IPS DF 6.9 (cell line): ENCODE data around the gene VNN1.

ENCODE experiments used
- DNase-seq: peaks from one replicate; pipeline ENCODE4 v3.0.0-alpha.2; 2013; ENCODE audit warnings: low read depth, low spot score
- H3K27ac ChIP-seq: one replicate; pipeline ENCODE4 v1.5.1; 2013; ENCODE audit warnings: low read length, control low read depth
- H3K27me3 ChIP-seq: 2 replicates; pipeline ENCODE4 v1.6.1; 2013; ENCODE audit warnings: mild to moderate bottlenecking, low read length; ENCODE audit not compliant: control insufficient read depth, insufficient read depth
- H3K36me3 ChIP-seq: 2 replicates; pipeline ENCODE4 v1.6.1; 2013; ENCODE audit warnings: low read length; ENCODE audit not compliant: control insufficient read depth, insufficient read depth
- H3K4me1 ChIP-seq: 2 replicates; pipeline ENCODE4 v1.6.1; 2013; ENCODE audit warnings: low read length; ENCODE audit not compliant: control insufficient read depth, insufficient read depth
- H3K4me3 ChIP-seq: 2 replicates; pipeline ENCODE4 v1.5.1; 2013; ENCODE audit warnings: mild to moderate bottlenecking, low read length
- H3K9me3 ChIP-seq: 2 replicates; pipeline ENCODE4 v1.6.1; 2013; ENCODE audit warnings: low read length, inconsistent platforms; ENCODE audit not compliant: control insufficient read depth, insufficient read depth
- WGBS: extraction: QIAGEN DNeasy Blood & Tissue Kit; methylation state at CpG from one replicate; pipeline ENCODE4 v1.1.7; 2013; ENCODE audit warnings: mixed read lengths, missing lambda C conversion rate; ENCODE audit not compliant: insufficient read length, insufficient coverage; 5-methylcytosine and 5-hydroxymethylcytosine counted together

VNN1 gene

GRCh38 chr6:132746048-132746447 lies 32.2 kb upstream of the VNN1 start:
- Histone ChIP-seq H3K4me3 (no peak overlapping the region), H3K36me3 (no peaks in the 10 kb centered on the region), H3K27ac (no peak overlapping the region), H3K9me3 (no peaks in the 10 kb centered on the region), H3K27me3 (no peaks in the 10 kb centered on the region), H3K4me1 (no peaks in the 10 kb centered on the region)
- WGBS = no CpG with 5 or more reads among the region's 1 CpG
- DNase-seq = no peak

DNA sequence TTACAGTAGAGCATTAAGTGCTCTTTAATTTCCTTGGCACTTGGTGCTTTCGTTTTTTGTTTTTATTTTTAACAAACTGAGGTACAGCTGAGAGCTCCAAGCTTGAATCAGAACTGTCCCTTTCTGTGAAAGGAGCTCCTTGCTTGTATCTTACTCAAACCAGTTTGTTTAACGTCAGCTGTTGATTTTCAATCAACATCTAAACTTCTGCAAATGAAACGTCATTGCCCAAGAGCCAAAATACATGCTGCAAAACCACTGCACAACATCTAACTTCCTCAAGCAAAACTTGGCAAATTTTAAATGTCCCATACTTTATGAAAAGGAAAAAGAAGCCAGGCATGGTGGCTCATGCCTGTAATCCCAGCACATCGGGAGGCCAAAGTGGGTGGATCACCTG lies 28.6 kb upstream of the VNN1 start:
- no peaks in the 10 kb centered on the region for H3K4me1 ChIP-seq
- H3K4me3 ChIP-seq = no peak overlapping the region
- H3K27ac ChIP-seq = no peak overlapping the region
- H3K36me3 ChIP-seq = no peaks in the 10 kb centered on the region
- no peaks in the 10 kb centered on the region for H3K9me3 ChIP-seq
- WGBS = no CpG with 5 or more reads among the region's 4 CpGs
- DNase-seq = no peak
- no peaks in the 10 kb centered on the region for H3K27me3 ChIP-seq

- H3K4me3 ChIP-seq = no peak overlapping the region
- WGBS = no CpG with 5 or more reads among the region's 1 CpG
- no peaks in the 10 kb centered on the region for H3K27me3 ChIP-seq
- H3K27ac ChIP-seq = no peak overlapping the region
- no peaks in the 10 kb centered on the region for H3K9me3 ChIP-seq
- H3K36me3 ChIP-seq = no peaks in the 10 kb centered on the region
- DNase-seq = no peak
- no peaks in the 10 kb centered on the region for H3K4me1 ChIP-seq
Observed at GRCh38 chr6:132741281-132741680, 27.4 kb upstream of the VNN1 start.

GRCh38 chr6:132736239-132736638 lies 22.4 kb upstream of the VNN1 start:
- Histone ChIP-seq H3K4me3 (no peak overlapping the region), H3K9me3 (no peaks in the 10 kb centered on the region), H3K27me3 (no peaks in the 10 kb centered on the region), H3K36me3 (no peaks in the 10 kb centered on the region), H3K4me1 (no peaks in the 10 kb centered on the region), H3K27ac (no peak overlapping the region)
- no peak for DNase-seq
- no CpG with 5 or more reads among the region's 1 CpG for WGBS

- no peak overlapping the region for H3K27ac ChIP-seq
- H3K27me3 ChIP-seq = no peaks in the 10 kb centered on the region
- no peak overlapping the region for H3K4me3 ChIP-seq
- no CpG with 5 or more reads among the region's 3 CpGs for WGBS
- no peaks in the 10 kb centered on the region for H3K4me1 ChIP-seq
- no peak for DNase-seq
- no peaks in the 10 kb centered on the region for H3K36me3 ChIP-seq
- no peaks in the 10 kb centered on the region for H3K9me3 ChIP-seq
Observed at GRCh38 chr6:132734694-132735236, 20.9 kb upstream of the VNN1 start.

- H3K4me3 ChIP-seq = no peak overlapping the region
- H3K36me3 ChIP-seq = no peaks in the 10 kb centered on the region
- no peak for DNase-seq
- H3K27me3 ChIP-seq = no peaks in the 10 kb centered on the region
- H3K9me3 ChIP-seq = no peaks in the 10 kb centered on the region
- H3K27ac ChIP-seq = no peak overlapping the region
- no peaks in the 10 kb centered on the region for H3K4me1 ChIP-seq
- no CpG with 5 or more reads among the region's 1 CpG for WGBS
Observed at GRCh38 chr6:132733814-132734213, 20.0 kb upstream of the VNN1 start.

DNA sequence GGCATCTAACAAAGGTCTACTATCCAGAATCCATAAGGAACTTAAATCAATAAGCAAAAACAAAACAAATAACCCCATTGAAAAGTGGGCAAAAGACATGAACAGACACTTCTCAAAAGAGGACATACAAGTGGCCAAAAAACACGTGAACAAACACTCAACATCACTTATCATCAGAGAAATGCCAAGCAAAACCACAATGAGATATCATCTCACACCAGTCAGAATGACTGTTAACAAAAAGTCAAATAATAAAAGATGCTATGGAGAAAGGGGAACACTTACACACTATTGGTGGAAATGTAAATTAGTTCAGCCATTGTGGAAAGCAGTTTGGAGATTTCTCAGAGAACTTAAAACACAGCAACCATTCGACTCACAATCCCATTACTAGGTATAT lies 19.4 kb upstream of the VNN1 start:
- H3K27ac ChIP-seq = no peak overlapping the region
- H3K4me3 ChIP-seq = no peak overlapping the region
- H3K27me3 ChIP-seq = no peaks in the 10 kb centered on the region
- WGBS = no CpG with 5 or more reads among the region's 2 CpGs
- H3K4me1 ChIP-seq = no peaks in the 10 kb centered on the region
- H3K36me3 ChIP-seq = no peaks in the 10 kb centered on the region
- DNase-seq = no peak
- no peaks in the 10 kb centered on the region for H3K9me3 ChIP-seq

DNA sequence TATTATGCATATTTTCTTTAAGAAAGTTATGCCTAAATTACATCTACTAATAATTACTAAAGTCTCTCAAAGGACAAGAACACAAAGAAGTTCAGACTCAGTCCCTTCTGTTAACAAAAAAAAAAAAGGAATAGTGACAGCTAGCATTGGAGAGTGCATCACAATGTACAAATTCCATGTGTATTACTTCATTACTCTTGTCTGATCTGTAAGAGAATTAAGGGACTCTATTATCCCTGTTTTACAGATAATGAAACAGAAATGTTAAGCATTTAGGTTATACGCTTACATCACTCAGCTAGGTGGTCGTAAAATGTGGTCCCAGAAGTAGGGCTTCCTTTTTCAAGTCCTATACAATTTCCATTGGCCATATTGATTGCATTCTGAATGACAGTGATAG lies 17.2 kb upstream of the VNN1 start:
- H3K9me3 ChIP-seq = no peaks in the 10 kb centered on the region
- no peak overlapping the region for H3K4me3 ChIP-seq
- no CpG with 5 or more reads among the region's 2 CpGs for WGBS
- H3K27me3 ChIP-seq = no peaks in the 10 kb centered on the region
- no peak overlapping the region for H3K27ac ChIP-seq
- DNase-seq = no peak
- no peaks in the 10 kb centered on the region for H3K4me1 ChIP-seq
- no peaks in the 10 kb centered on the region for H3K36me3 ChIP-seq

DNA sequence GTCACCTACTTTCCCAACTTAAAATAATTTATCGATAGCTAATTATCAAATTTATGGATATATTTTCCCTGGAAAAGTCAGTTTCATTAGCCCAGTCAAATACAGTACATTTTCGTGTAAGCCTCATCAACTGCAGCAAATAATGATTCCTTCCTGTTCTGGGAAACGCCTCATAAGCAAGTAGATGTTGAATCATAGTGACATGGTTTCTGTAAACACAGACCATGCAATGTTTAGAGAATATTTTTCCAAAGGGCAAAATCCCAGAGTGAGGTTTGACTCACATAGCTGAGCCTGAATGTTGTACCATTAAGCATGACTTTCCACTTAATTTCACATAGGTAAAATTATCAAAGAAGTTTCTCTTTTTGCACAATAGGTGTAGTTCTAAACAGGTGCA lies 16.7 kb upstream of the VNN1 start:
- no peak overlapping the region for H3K4me3 ChIP-seq
- WGBS = no CpG with 5 or more reads among the region's 3 CpGs
- DNase-seq = no peak
- H3K27me3 ChIP-seq = no peaks in the 10 kb centered on the region
- H3K4me1 ChIP-seq = no peaks in the 10 kb centered on the region
- no peak overlapping the region for H3K27ac ChIP-seq
- no peaks in the 10 kb centered on the region for H3K36me3 ChIP-seq
- H3K9me3 ChIP-seq = no peaks in the 10 kb centered on the region

DNA sequence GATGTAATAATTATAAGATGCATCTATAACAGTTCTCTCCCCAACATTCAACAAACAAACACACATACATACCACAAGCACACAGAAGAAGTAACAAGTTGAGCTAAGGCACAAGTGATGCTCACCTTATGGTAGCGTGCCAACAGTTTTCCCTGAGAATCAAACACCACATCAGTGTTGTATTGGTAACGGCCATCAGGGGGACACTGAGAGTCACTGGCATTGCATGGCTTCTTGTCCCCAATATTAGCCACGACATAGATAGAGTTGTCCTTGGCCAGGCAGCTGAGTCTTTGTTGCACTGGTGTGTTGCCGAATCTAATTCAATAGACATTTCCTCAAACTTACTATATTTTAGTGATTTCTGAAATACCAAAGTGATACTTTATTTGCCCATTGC lies 14.8 kb upstream of the VNN1 start:
- peak; percentile 11 for DNase-seq
- Histone ChIP-seq H3K27ac (no peak overlapping the region), H3K4me1 (no peaks in the 10 kb centered on the region), H3K27me3 (no peaks in the 10 kb centered on the region), H3K4me3 (no peak overlapping the region), H3K9me3 (no peaks in the 10 kb centered on the region), H3K36me3 (no peaks in the 10 kb centered on the region)
- no CpG with 5 or more reads among the region's 4 CpGs for WGBS

- no peak overlapping the region for H3K27ac ChIP-seq
- H3K27me3 ChIP-seq = no peaks in the 10 kb centered on the region
- no CpG with 5 or more reads among the region's 4 CpGs for WGBS
- DNase-seq = no peak
- H3K4me1 ChIP-seq = no peaks in the 10 kb centered on the region
- H3K9me3 ChIP-seq = no peaks in the 10 kb centered on the region
- no peaks in the 10 kb centered on the region for H3K36me3 ChIP-seq
- H3K4me3 ChIP-seq = no peak overlapping the region
Observed at GRCh38 chr6:132726608-132726975, 12.7 kb upstream of the VNN1 start.
